Fibroblast of skin of left biceps (primary cell): ENCODE results near the gene C11orf16.
"Not testable (repeated sequence)": the region's sequence is repeated elsewhere in the genome, so short reads cannot be mapped to it uniquely, and the experiment has no call there.

Experiments used
- DNase-seq, 2 experiments: peaks; one replicate each; pipeline ENCODE4 v3.0.0-alpha.2; 2013; ENCODE audit warnings: low read depth in 2 of 2

C11orf16 gene

DNA sequence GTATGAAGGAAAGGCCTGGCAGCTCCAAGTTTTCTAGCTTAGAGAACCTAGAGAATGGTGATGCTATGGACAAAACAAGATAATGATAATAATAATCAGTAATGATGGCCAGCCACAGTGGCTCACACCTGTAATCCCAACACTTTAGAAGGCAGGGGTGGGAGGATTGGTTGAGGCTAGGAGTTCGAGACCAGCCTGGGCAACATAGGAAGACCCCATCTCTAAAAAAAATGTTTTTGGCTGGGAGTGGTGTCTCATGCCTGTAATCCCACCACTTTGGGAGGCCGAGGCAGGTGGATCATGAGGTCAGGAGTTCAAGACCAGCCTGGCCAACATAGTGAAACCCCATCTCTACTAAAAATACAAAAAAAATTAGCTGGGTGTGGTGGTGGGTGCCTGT lies 3.0 kb upstream of the C11orf16 start:
- DNase-seq, result not testable (repeated sequence)

GRCh38 chr11:8934742-8935488 lies 2.2 kb upstream of the C11orf16 start:
- peak; percentile 78 for DNase-seq

GRCh38 chr11:8933931-8934330 lies 1.2 kb upstream of the C11orf16 start:
- DNase-seq, result no peak

DNA sequence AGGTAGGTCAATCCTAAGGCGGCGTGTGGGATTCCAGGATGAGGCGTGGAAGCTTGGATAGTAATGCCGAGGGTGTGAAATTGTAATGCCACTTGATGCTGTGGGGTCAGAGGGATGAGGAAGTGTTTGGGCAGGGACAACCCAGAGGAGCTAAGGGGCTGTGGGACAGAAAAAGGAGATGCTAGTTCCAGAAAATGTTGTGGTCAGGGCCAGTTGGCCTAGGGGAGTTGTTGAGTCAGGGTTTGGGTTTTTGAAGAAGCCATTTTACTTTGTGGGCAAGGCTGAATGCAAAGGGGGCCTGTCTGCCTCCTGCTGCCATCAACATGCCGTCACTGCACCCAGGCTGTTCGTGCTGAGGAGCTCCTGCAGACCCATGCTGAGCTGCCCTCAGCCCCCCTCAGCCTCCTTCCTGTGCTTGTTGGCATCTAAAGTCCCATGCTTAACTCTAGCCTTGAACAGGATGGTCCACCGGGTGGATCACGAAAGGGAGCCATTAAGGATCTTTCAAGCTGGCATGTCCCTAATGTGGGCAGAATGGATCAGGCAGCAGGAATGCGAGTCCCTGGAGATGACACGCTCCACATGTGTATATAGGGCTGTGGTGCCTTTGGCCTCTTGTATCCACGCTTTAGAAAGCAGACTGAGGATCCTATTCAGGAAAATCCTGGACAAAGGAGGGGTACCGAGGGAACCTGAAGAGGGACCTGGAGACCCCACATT lies 2.1 kb downstream of the C11orf16 start:
- no peak for DNase-seq

- DNase-seq, result no peak
Observed at GRCh38 chr11:8928981-8929615, 3.6 kb downstream of the C11orf16 start.

DNA sequence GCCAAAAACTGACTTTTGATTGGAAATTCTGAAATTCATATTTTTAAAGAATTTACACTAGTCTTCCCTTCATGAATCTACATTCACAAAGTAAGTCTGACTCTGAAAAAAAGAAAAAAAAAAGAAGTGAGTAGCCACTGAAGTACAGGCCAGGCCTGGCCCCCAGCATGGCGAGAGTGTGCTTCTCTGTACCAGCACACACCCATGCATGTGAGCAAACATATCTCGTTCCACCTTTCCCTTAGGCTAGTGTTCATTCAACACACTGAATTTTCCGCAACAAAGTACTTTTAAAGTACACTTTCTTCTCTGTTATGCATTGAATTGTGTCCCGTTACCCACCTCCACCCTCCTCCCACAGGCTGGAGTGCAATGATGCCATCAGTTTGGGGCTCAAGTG lies 4.5 kb downstream of the C11orf16 start:
- no peak for DNase-seq

DNA sequence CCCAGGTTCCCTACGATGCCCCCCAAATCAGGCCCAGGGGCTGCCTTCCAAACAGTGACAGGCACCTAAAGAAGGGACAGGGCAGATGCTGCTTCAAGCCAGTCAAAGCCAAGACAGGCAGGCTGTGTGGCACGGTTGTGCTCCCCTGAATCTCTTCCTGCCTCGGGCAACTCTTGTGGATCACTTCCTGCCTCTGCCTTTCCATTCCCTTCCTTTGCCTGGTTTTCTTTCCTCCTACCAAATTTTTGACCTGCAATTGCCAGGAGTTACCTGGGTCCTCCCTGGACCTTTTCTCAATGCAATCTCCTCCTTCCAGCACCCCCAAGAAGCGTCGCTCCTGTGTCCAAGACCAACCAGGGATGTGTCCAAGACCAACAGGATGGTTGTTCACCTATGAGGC lies 5.5 kb downstream of the C11orf16 start:
- DNase-seq, result no peak

- no peak for DNase-seq
Observed at GRCh38 chr11:8926236-8926635, 6.5 kb downstream of the C11orf16 start.

GRCh38 chr11:8925711-8926110 lies 7.0 kb downstream of the C11orf16 start:
- DNase-seq, result no peak

GRCh38 chr11:8922691-8923090 lies 10.1 kb downstream of the C11orf16 start:
- no peak for DNase-seq

DNA sequence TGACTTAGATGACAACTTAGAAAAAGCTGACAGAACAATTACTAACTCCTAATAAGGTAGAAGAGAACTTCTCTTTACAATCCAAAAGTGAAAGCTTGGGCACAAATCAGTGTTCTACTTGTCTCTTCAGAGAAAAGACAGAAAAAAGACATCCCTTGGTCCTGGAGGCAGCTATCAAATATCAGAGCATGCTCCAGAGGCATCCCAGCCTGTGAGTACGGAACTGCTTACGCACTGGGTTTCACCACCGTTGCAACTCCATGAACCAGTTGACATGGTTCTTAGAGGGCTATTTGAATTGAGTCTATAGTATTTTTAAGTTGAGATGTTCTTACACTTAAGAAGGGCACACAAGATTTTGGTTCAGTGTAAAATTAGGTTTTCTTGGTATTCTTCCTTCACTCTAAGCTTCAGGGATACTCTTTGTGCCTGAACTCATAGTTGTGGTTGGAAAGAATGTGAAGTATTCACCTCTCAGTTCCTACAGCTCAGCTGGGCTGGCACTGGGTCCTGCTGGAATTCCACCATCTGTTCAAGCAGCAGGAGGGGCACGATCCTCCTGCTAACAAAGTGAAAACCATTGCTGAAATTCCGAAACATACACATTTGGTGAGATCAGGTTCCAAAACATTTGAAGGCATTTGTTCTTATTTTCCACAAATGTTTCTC lies 15.5 kb downstream of the C11orf16 start:
- DNase-seq, result peak; percentile 87

- DNase-seq, result no peak
Observed at GRCh38 chr11:8914661-8915018, 18.1 kb downstream of the C11orf16 start.

- DNase-seq, result no peak
Observed at GRCh38 chr11:8913961-8914660, 18.6 kb downstream of the C11orf16 start.

DNA sequence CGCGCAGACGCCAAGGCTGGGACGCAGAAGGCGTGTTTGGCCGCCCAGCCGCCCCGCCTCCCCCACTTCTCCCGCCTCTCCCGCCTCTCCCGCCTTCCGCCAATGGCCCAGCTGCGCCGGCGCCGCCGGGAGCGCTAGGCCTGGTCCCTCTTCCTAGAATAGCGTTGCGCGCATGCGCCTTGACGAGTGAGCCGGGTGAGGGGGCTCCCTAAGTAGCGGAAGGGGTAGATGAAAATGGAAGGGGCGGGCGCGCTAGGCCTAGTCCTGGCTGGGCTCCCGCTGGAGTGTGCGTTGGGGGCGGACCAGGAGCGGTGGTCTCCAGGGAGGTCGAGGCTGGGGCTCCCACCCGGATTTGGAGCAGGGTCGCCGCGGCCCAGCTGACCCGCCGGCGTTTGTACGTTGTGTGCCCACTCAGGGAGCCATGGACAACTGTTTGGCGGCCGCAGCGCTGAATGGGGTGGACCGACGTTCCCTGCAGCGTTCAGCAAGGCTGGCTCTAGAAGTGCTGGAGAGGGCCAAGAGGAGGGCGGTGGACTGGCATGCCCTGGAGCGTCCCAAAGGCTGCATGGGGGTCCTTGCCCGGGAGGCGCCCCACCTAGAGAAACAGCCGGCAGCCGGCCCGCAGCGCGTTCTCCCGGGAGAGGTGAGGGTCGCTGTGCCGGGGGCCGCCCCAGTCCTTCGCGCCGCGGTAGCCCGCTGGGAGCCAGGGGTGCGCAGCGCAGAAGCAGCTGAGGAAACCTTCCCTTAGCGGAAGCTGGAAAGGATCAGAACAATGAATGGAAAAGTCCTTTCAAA lies 21.5 kb downstream of the C11orf16 start, which contains the start of gene AKIP1:
AKIP1 (plus strand) TSS at position 161 of the 795 bp plus-strand sequence; CDS start at position 422, 261 bp downstream.
- peak; percentile 90 to 93 for DNase-seq

DNA sequence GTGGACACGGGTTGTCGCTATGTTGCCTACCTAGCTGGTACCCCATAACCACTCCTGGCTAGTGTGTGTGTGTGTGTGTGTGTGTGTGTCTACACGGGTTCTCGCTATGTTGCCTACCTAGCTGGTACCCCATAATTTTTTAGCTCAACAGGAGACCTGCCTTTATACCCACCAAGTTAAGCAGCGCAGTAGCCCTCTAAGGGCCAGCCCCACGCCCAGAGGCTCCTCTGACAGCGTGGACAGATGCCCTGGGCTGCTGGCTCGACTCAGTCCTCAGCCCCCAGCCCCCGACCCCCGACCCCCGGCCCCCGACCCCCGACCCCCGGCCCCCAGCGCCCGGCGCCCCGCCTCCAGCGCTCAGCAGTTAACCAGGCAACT lies 22.1 kb downstream of the C11orf16 start:
- DNase-seq, result no peak

DNA sequence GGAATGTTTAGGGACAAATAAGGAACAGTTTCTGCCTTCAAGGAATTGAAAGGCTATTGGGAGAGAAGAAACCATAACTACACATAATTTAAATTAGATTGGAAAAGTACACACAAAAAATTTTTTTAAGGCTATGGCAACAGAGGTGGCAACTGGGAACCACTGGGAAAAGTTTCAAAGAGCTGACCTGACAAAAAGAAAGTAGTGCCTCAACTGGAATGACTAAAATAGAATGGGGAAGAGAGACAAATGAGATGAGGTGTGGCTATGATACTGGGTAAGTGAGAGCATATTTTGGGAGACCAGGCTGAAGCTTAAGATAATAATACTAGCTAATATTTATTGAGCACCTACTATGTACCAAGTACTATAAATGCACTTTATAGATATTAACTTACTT lies 24.6 kb downstream of the C11orf16 start:
- DNase-seq, result no peak

DNA sequence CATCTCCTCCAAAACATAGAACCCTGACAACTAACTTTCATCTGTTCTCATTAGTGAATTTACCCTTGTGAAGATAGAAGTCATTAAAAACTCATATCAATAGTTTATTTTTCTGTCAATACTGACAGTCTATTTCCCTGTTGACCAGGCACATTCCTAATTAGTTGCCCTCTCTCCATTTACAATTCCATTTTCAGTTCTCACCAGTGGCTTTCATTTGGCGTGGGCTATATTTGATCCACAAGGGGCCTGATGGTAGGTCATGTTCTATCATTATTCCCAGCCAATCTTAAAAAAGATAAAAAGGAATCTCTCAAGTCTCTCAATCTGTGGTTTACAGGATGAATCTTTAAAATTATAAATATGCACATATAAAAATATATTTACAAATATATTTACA lies 25.6 kb downstream of the C11orf16 start:
- DNase-seq, result no peak

- peak in 1 of 2 experiments; percentile 57 for DNase-seq
Observed at GRCh38 chr11:8905528-8906165, 27.1 kb downstream of the C11orf16 start.

DNA sequence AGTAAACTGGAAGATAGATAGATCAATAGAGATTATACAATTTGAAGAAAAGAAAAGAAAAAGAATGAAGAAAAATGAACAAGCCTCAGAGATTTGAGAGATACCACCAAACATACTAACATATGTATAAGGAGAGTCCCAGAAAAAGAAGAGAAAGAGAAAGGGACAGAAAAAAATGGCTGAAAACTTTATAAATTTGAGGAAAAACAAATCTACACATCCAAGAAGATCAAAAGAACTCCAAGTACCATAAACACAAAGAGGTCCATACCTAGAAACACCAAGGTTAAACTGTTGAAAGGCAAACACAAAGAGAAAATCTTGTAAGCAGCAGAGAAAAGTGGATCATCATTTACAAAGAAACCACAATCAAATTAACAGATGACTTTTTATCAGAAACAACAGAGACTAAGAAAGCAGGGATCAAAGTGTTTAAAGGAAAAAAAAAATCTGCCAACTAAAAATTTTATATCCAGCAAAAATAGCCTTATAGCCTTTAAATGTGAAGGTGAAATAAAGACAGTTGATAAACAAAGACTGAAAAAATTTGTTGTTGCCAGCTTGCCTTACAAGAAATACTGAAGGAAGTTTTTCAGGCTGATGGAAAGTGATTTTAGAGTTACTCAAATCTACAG lies 33.5 kb downstream of the C11orf16 start:
- DNase-seq, result no peak

GRCh38 chr11:8891185-8891584 lies 41.6 kb downstream of the C11orf16 start:
- not testable (repeated sequence) for DNase-seq
